Stimulated activated naive CD8-positive, alpha-beta T cell treated with anti-CD3 and anti-CD28 coated beads, Interleukin-15, Interleukin-2, amounts not matched to agents 100 ng/mL and 50 ng/mL, for 24 hours (primary cell): ENCODE data around the gene TRPM6.
"Not testable (repeated sequence)": the region's sequence is repeated elsewhere in the genome, so short reads cannot be mapped to it uniquely, and the experiment has no call there.

Experiments
- H3K27ac Mint-ChIP-seq: one replicate; pipeline ENCODE4 v1.8.0; 2021; ENCODE audit warnings: mild to moderate bottlenecking, mixed read lengths
- H3K27me3 Mint-ChIP-seq: one replicate; pipeline ENCODE4 v1.8.0; 2021; ENCODE audit warnings: mixed read lengths
- H3K36me3 Mint-ChIP-seq: one replicate; pipeline ENCODE4 v1.8.0; 2021; ENCODE audit warnings: low read depth, mixed read lengths
- H3K4me1 Mint-ChIP-seq: one replicate; pipeline ENCODE4 v1.8.0; 2021; ENCODE audit warnings: low read depth, mixed read lengths
- H3K4me3 Mint-ChIP-seq: one replicate; pipeline ENCODE4 v1.8.0; 2021; ENCODE audit warnings: mild to moderate bottlenecking, mixed read lengths
- H3K9me3 Mint-ChIP-seq: one replicate; pipeline ENCODE4 v1.8.0; 2021; ENCODE audit warnings: mixed read lengths

TRPM6 gene

GRCh38 chr9:74887041-74887980 is at the start of gene TRPM6:
Gene TRPM6 (minus strand): TSS chr9:74887921. CDS start chr9:74887856, 65 bp downstream.
- Mint-ChIP-seq H3K4me1 (peaks cover 9% of the 10 kb centered on the region), H3K27ac (no peak within 1 kb of the TSS), H3K9me3 (peaks cover 9% of the 10 kb centered on the region), H3K4me3 (peak within 1 kb of the TSS; percentile 79), H3K36me3 (no peaks in the 10 kb centered on the region), H3K27me3 (peaks cover 57% of the 10 kb centered on the region)

GRCh38 chr9:74935008-74935407 is 47.3 kb upstream of the TRPM6 start:
- no peak overlapping the region for H3K27ac Mint-ChIP-seq
- peaks cover 8% of the 10 kb centered on the region for H3K9me3 Mint-ChIP-seq
- H3K27me3 Mint-ChIP-seq, result peaks cover 3% of the 10 kb centered on the region
- no peaks in the 10 kb centered on the region for H3K4me1 Mint-ChIP-seq
- no peak overlapping the region for H3K4me3 Mint-ChIP-seq
- no peaks in the 10 kb centered on the region for H3K36me3 Mint-ChIP-seq

- Mint-ChIP-seq H3K4me1 (no peaks in the 10 kb centered on the region), H3K27ac (no peak overlapping the region), H3K4me3 (no peak overlapping the region), H3K9me3 (no peaks in the 10 kb centered on the region), H3K27me3 (no peaks in the 10 kb centered on the region), H3K36me3 (no peaks in the 10 kb centered on the region)
These were observed 34.0 kb upstream of the TRPM6 start for GRCh38 chr9:74921737-74922136.

- no peak overlapping the region for H3K4me3 Mint-ChIP-seq
- H3K27me3 Mint-ChIP-seq, result no peaks in the 10 kb centered on the region
- H3K9me3 Mint-ChIP-seq, result no peaks in the 10 kb centered on the region
- H3K36me3 Mint-ChIP-seq, result no peaks in the 10 kb centered on the region
- no peak overlapping the region for H3K27ac Mint-ChIP-seq
- H3K4me1 Mint-ChIP-seq, result no peaks in the 10 kb centered on the region
These were observed 33.4 kb upstream of the TRPM6 start for GRCh38 chr9:74920944-74921626.

GRCh38 chr9:74910036-74910435 is 22.3 kb upstream of the TRPM6 start:
- Mint-ChIP-seq H3K9me3 (peaks cover 19% of the 10 kb centered on the region), H3K4me3 (no peak overlapping the region), H3K27ac (no peak overlapping the region), H3K36me3 (no peaks in the 10 kb centered on the region), H3K4me1 (no peaks in the 10 kb centered on the region), H3K27me3 (peaks cover 24% of the 10 kb centered on the region)

- Mint-ChIP-seq H3K4me3 (no peak overlapping the region), H3K27me3 (peaks cover 24% of the 10 kb centered on the region), H3K27ac (no peak overlapping the region), H3K4me1 (no peaks in the 10 kb centered on the region), H3K9me3 (peaks cover 19% of the 10 kb centered on the region), H3K36me3 (no peaks in the 10 kb centered on the region)
These were observed 20.9 kb upstream of the TRPM6 start for GRCh38 chr9:74908665-74909064.

GRCh38 chr9:74907085-74907484 is 19.4 kb upstream of the TRPM6 start:
- Mint-ChIP-seq H3K27me3 (peaks cover 23% of the 10 kb centered on the region), H3K4me3 (no peak overlapping the region), H3K27ac (no peak overlapping the region), H3K36me3 (no peaks in the 10 kb centered on the region), H3K4me1 (no peaks in the 10 kb centered on the region), H3K9me3 (peaks cover 12% of the 10 kb centered on the region)

GRCh38 chr9:74901001-74901400 is 13.3 kb upstream of the TRPM6 start:
- Mint-ChIP-seq H3K9me3 (no peaks in the 10 kb centered on the region), H3K4me1 (no peaks in the 10 kb centered on the region), H3K36me3 (no peaks in the 10 kb centered on the region), H3K27me3 (peaks cover 4% of the 10 kb centered on the region), H3K4me3 (no peak overlapping the region), H3K27ac (no peak overlapping the region)

GRCh38 chr9:74888449-74888848 is 728 bp upstream of the TRPM6 start:
- not testable (repeated sequence) for H3K4me3 Mint-ChIP-seq, H3K27ac Mint-ChIP-seq, H3K9me3 Mint-ChIP-seq, H3K4me1 Mint-ChIP-seq, H3K36me3 Mint-ChIP-seq
- peaks cover 55% of the 10 kb centered on the region for H3K27me3 Mint-ChIP-seq

GRCh38 chr9:74887981-74888370 is 255 bp upstream of the TRPM6 start:
- peaks cover 58% of the 10 kb centered on the region for H3K27me3 Mint-ChIP-seq
- H3K9me3 Mint-ChIP-seq, result peaks cover 9% of the 10 kb centered on the region
- H3K36me3 Mint-ChIP-seq, result no peaks in the 10 kb centered on the region
- H3K27ac Mint-ChIP-seq, result no peak overlapping the region
- H3K4me1 Mint-ChIP-seq, result peaks cover 9% of the 10 kb centered on the region
- peak overlapping the region; percentile 79 for H3K4me3 Mint-ChIP-seq

- H3K27me3 Mint-ChIP-seq, result peaks cover 26% of the 10 kb centered on the region
- peaks cover 5% of the 10 kb centered on the region for H3K36me3 Mint-ChIP-seq
- H3K4me3 Mint-ChIP-seq, result no peak overlapping the region
- H3K27ac Mint-ChIP-seq, result no peak overlapping the region
- H3K9me3 Mint-ChIP-seq, result peaks cover 20% of the 10 kb centered on the region
- H3K4me1 Mint-ChIP-seq, result no peaks in the 10 kb centered on the region
These were observed 11.3 kb downstream of the TRPM6 start for GRCh38 chr9:74876382-74876949.

- Mint-ChIP-seq H3K36me3 (peaks cover 5% of the 10 kb centered on the region), H3K9me3 (peaks cover 18% of the 10 kb centered on the region), H3K27ac (no peak overlapping the region), H3K27me3 (peaks cover 22% of the 10 kb centered on the region), H3K4me3 (no peak overlapping the region), H3K4me1 (no peaks in the 10 kb centered on the region)
These were observed 12.1 kb downstream of the TRPM6 start for GRCh38 chr9:74875656-74876055.

GRCh38 chr9:74874220-74874619 is 13.5 kb downstream of the TRPM6 start:
- Mint-ChIP-seq H3K4me1 (no peaks in the 10 kb centered on the region), H3K9me3 (peaks cover 6% of the 10 kb centered on the region), H3K27ac (no peak overlapping the region), H3K27me3 (peaks cover 11% of the 10 kb centered on the region), H3K4me3 (no peak overlapping the region), H3K36me3 (peaks cover 5% of the 10 kb centered on the region)

GRCh38 chr9:74872619-74873233 is 15.0 kb downstream of the TRPM6 start:
- no peaks in the 10 kb centered on the region for H3K36me3 Mint-ChIP-seq
- H3K27me3 Mint-ChIP-seq, result peaks cover 12% of the 10 kb centered on the region
- no peak overlapping the region for H3K27ac Mint-ChIP-seq
- H3K4me1 Mint-ChIP-seq, result no peaks in the 10 kb centered on the region
- H3K4me3 Mint-ChIP-seq, result no peak overlapping the region
- H3K9me3 Mint-ChIP-seq, result no peaks in the 10 kb centered on the region

GRCh38 chr9:74867483-74867882 is 20.2 kb downstream of the TRPM6 start:
- no peak overlapping the region for H3K4me3 Mint-ChIP-seq
- H3K9me3 Mint-ChIP-seq, result no peaks in the 10 kb centered on the region
- H3K4me1 Mint-ChIP-seq, result no peaks in the 10 kb centered on the region
- H3K27ac Mint-ChIP-seq, result no peak overlapping the region
- peaks cover 6% of the 10 kb centered on the region for H3K27me3 Mint-ChIP-seq
- H3K36me3 Mint-ChIP-seq, result no peaks in the 10 kb centered on the region
